ENCODE data around the gene C1RL. TPM values are rescaled to one million over a fixed set of nuclear protein-coding genes. Genes with fewer than 3 reads are reported as not detected.

Gene C1RL
- total and polyA plus RNA-seq, 11 donors, result 5.4 to 27.1 (median 7.9) TPM

- Histone ChIP-seq H3K36me3 (peaks cover 0 to 46% (median 16%) of the 10 kb centered on the region in 9 donors), H3K9me3 (no peaks in the 10 kb centered on the region), H3K4me1 (peaks cover 0 to 29% (median 7%) of the 10 kb centered on the region in 12 donors), H3K27me3 (no peaks in the 10 kb centered on the region), H3K4me3 (peak overlapping the region in 10 of 12 donors; percentile 0 to 69 (median 56)), H3K27ac (peak overlapping the region in 11 of 12 donors; percentile 43 to 86 (median 73))
- DNase-seq, result no peak
- 80 to 86% (median 84%) methylated on average over 16 of the region's 16 CpGs for WGBS, 4 donors
- peak in 1 of 4 donors; percentile 30 for ATAC-seq
- intact Hi-C loops (cut with DNase I), result loop anchor here in 8 of 10 donors (5.0 to 10.0 kb wide), 6 partner anchors 126 to 168 kb away; partner anchors contain the start of genes C12orf57 (in 4 of the 8) and RNU7-1 (in 4 of the 8)
- TF ChIP-seq POLR2A (IDR thresholded peaks at IDR 0.05), result no peak
- TF ChIP-seq, protein P1, sequence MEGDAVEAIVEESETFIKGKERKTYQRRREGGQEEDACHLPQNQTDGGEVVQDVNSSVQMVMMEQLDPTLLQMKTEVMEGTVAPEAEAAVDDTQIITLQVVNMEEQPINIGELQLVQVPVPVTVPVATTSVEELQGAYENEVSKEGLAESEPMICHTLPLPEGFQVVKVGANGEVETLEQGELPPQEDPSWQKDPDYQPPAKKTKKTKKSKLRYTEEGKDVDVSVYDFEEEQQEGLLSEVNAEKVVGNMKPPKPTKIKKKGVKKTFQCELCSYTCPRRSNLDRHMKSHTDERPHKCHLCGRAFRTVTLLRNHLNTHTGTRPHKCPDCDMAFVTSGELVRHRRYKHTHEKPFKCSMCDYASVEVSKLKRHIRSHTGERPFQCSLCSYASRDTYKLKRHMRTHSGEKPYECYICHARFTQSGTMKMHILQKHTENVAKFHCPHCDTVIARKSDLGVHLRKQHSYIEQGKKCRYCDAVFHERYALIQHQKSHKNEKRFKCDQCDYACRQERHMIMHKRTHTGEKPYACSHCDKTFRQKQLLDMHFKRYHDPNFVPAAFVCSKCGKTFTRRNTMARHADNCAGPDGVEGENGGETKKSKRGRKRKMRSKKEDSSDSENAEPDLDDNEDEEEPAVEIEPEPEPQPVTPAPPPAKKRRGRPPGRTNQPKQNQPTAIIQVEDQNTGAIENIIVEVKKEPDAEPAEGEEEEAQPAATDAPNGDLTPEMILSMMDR (IDR thresholded peaks at IDR 0.05), result no peak
Measured at GRCh38 chr12:7090222-7090998, 18.6 kb downstream of the C1RL start.

- Histone ChIP-seq H3K4me3 (no peak overlapping the region), H3K27me3 (no peaks in the 10 kb centered on the region), H3K9me3 (no peaks in the 10 kb centered on the region), H3K36me3 (peaks cover 0 to 53% (median 17%) of the 10 kb centered on the region in 9 donors), H3K4me1 (peaks cover 0 to 29% (median 7%) of the 10 kb centered on the region in 12 donors), H3K27ac (peak overlapping the region in 3 of 12 donors; percentile 44 to 82 (median 49))
- 89 to 92% (median 91%) methylated on average over 10 to 11 of the region's 11 CpGs for WGBS, 4 donors
- ATAC-seq, result no peak
- intact Hi-C loops (cut with DNase I), result no loop called here
- DNase-seq, result no peak
- TF ChIP-seq, protein P1 (IDR thresholded peaks at IDR 0.05), result no peak
- no peak for TF ChIP-seq POLR2A (IDR thresholded peaks at IDR 0.05)
Measured at GRCh38 chr12:7089196-7089871, 19.7 kb downstream of the C1RL start.

GRCh38 chr12:7083125-7083524, 25.9 kb downstream of the C1RL start:
- H3K4me1 ChIP-seq, result peaks cover 0 to 8% (median 0%) of the 10 kb centered on the region in 12 donors
- no peaks in the 10 kb centered on the region for H3K9me3 ChIP-seq
- no peak overlapping the region for H3K27ac ChIP-seq
- H3K4me3 ChIP-seq, result no peak overlapping the region
- peaks cover 0 to 70% (median 22%) of the 10 kb centered on the region in 9 donors for H3K36me3 ChIP-seq
- TF ChIP-seq, protein P1 (IDR thresholded peaks at IDR 0.05), result no peak
- TF ChIP-seq POLR2A (IDR thresholded peaks at IDR 0.05), result no peak
- intact Hi-C loops (cut with DNase I), result no loop called here
- ATAC-seq, result no peak
- DNase-seq, result no peak
- H3K27me3 ChIP-seq, result no peaks in the 10 kb centered on the region

- H3K4me3 ChIP-seq, result no peak overlapping the region
- peak overlapping the region in 1 of 12 donors; percentile 69 for H3K27ac ChIP-seq
- ATAC-seq (no peak), DNase-seq (no peak)
- H3K27me3 ChIP-seq, result no peaks in the 10 kb centered on the region
- 85 to 91% (median 87%) methylated on average over 4 to 14 of the region's 14 CpGs for WGBS, 4 donors
- intact Hi-C loops (cut with DNase I), result no loop called here
- H3K9me3 ChIP-seq, result no peaks in the 10 kb centered on the region
- peaks cover 0 to 50% (median 18%) of the 10 kb centered on the region in 9 donors for H3K36me3 ChIP-seq
- H3K4me1 ChIP-seq, result peaks cover 0 to 8% (median 0%) of the 10 kb centered on the region in 12 donors
- no peak for TF ChIP-seq POLR2A (IDR thresholded peaks at IDR 0.05)
- TF ChIP-seq, protein P1 (IDR thresholded peaks at IDR 0.05), result no peak
Measured at GRCh38 chr12:7081037-7081436, 28.0 kb downstream of the C1RL start.

All from heart left ventricle (tissue), 16 donors.